Large intestine (tissue), 3 donors: ENCODE data around the gene EFHD2. TPM values are rescaled to one million over a fixed set of nuclear protein-coding genes. Genes with fewer than 3 reads are reported as not detected.
"Not testable (repeated sequence)": the region's sequence is repeated elsewhere in the genome, so short reads cannot be mapped to it uniquely, and the experiment has no call there.

ENCODE experiments used
- DNase-seq, 2 donors: peaks; one replicate each; pipeline versions ENCODE4 v3.0.0 to v3.0.0-alpha.2; 2013
- H3K27ac ChIP-seq: one replicate; pipeline ENCODE4 v1.5.1; 2013; ENCODE audit warnings: low read length
- H3K27me3 ChIP-seq: 2 replicates; pipeline ENCODE4 v1.6.1; 2013; ENCODE audit warnings: low read length; ENCODE audit not compliant: control insufficient read depth, insufficient read depth
- H3K36me3 ChIP-seq: 2 replicates; pipeline ENCODE4 v1.6.1; 2013; ENCODE audit warnings: low read length; ENCODE audit not compliant: control insufficient read depth, insufficient read depth
- H3K4me1 ChIP-seq: one replicate; pipeline ENCODE4 v1.6.1; 2013; ENCODE audit warnings: low read length; ENCODE audit not compliant: control insufficient read depth, insufficient read depth
- H3K4me3 ChIP-seq: one replicate; pipeline ENCODE4 v1.5.1; 2013; ENCODE audit warnings: low read length
- H3K9me3 ChIP-seq: one replicate; pipeline ENCODE4 v1.6.1; 2013; ENCODE audit warnings: mild to moderate bottlenecking, low read depth, low read length, moderate library complexity; ENCODE audit not compliant: control insufficient read depth
- WGBS: methylation state at CpG from one replicate; pipeline ENCODE4 v1.1.5; 2013; ENCODE audit warnings: low lambda C conversion rate; ENCODE audit not compliant: insufficient coverage; 5-methylcytosine and 5-hydroxymethylcytosine counted together
- polyA plus RNA-seq: library from polyadenylated mRNA; unstranded; fragments of 120-200 nt; gene quantifications from one replicate; pipeline ENCODE4 v1.2.1, GENCODE V29; 2013

Gene EFHD2
- polyA plus RNA-seq, 1 donor: 57.2 TPM

DNA sequence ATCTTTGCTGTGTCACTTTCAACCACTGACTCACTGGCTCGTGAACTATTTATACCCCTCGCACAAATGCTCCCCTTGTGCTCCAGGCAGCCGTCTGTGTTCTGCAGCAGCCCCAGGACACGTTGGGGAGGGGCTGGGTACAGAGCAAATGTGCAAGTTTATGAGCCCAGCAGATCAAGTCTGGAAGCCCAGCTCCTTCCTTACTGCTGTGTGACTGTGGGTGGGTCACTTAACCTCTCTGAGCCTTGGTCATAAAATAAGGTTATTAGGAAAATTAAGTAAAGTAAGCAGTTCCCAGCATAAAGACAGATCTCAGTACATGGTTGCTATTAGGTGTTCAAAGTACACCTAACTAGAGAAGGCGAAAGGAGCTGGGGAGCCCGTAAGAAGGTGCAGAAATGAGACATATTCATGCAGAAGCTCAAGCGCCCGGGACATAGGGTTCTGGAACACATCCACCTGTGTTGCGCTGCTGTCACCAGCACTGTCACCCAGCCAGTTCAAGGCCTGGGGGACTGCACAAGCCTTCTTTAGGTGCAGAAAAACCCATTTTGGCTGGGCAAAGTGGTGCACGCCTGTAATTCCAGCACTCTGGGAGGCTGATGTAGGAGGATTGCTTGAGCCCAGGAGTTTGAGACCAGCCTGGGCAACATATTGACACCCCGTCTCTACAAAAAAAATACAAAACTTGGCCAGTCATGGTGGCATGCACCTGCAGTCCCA lies 13.8 kb downstream of the EFHD2 start:
- Histone ChIP-seq H3K36me3 (peaks cover 36% of the 10 kb centered on the region), H3K27me3 (no peaks in the 10 kb centered on the region), H3K4me1 (peaks cover 63% of the 10 kb centered on the region), H3K4me3 (no peak overlapping the region), H3K9me3 (peaks cover 4% of the 10 kb centered on the region), H3K27ac (peak overlapping the region; percentile 87)
- DNase-seq: no peak
- WGBS: no CpG with 5 or more reads among the region's 11 CpGs

DNA sequence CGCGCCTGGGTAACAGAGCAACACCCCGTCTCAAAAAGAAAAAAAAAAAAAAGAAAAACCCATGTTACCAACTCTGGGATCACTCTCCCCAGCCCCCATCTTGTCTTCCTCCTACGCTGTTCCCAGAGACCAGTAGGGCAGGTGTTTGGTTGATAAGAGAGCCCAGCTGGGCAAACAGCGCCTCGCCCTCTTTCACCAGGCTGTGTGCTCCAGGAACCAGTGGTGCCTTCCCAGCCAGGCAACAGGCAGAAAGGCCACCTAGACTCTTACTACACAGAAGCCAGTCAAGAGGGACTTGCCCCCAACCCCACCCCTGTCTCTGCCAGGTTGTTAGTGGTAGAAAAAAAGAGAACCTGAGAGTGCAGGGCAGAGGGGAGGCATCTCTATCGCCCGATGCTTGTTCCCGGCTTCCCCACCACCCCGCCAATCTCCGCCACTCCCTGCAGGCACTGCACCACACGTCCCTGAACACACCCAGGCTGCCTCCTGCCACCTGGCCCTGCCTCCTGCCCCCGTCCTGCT lies 14.5 kb downstream of the EFHD2 start:
- H3K27ac ChIP-seq: peak overlapping the region; percentile 87
- no peaks in the 10 kb centered on the region for H3K27me3 ChIP-seq
- peaks cover 41% of the 10 kb centered on the region for H3K36me3 ChIP-seq
- peaks cover 63% of the 10 kb centered on the region for H3K4me1 ChIP-seq
- peaks cover 4% of the 10 kb centered on the region for H3K9me3 ChIP-seq
- H3K4me3 ChIP-seq: no peak overlapping the region
- DNase-seq: peak; percentile 88 to 96
- 20% methylated on average over 1 of the region's 13 CpGs for WGBS

DNA sequence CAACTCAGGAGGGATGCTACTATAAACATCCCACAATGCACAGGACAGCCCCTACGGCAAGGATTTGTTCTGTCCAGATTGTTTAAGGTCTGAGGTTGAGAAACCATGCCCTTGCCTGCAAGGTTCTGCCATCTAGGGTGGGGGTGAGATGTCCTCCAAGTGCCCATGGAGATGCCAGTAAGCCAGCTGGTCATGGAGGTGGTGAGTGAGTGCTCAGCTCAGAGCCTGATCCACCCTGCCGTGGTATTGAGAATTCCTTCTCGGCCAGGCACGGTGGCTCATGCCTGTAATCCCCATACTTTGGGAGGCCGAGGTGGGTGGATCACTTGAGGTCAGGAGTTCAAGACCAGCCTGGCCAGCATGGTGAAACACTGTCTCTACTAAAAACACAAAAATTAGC lies 15.3 kb downstream of the EFHD2 start:
- Histone ChIP-seq H3K4me1 (peaks cover 63% of the 10 kb centered on the region), H3K27ac (peak overlapping the region; percentile 87), H3K4me3 (no peak overlapping the region), H3K9me3 (peaks cover 4% of the 10 kb centered on the region), H3K27me3 (no peaks in the 10 kb centered on the region), H3K36me3 (peaks cover 49% of the 10 kb centered on the region)
- no peak for DNase-seq
- no CpG with 5 or more reads among the region's 5 CpGs for WGBS

DNA sequence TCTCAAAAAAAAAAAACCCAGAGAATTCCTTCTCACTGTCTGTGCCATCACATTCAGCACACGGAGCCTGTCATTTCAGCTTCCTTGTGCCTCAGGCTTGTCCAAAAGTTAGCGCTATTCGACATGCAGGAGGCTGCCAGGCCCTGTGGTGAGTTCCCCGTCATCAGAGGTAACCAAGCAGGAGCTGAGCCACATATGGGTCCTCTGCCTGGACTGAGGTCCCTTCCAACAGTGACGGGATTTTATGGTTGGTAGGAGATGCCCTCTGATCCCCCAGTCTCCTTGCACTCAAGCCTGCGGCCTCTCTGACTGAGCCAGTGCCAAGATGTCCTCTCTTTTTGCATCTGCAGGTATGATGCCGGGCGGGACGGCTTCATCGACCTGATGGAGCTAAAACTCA lies 15.8 kb downstream of the EFHD2 start:
- peaks cover 4% of the 10 kb centered on the region for H3K9me3 ChIP-seq
- H3K4me3 ChIP-seq: no peak overlapping the region
- no peak for DNase-seq
- peak overlapping the region; percentile 87 for H3K27ac ChIP-seq
- WGBS: no CpG with 5 or more reads among the region's 10 CpGs
- H3K36me3 ChIP-seq: peaks cover 49% of the 10 kb centered on the region
- no peaks in the 10 kb centered on the region for H3K27me3 ChIP-seq
- H3K4me1 ChIP-seq: peaks cover 63% of the 10 kb centered on the region

DNA sequence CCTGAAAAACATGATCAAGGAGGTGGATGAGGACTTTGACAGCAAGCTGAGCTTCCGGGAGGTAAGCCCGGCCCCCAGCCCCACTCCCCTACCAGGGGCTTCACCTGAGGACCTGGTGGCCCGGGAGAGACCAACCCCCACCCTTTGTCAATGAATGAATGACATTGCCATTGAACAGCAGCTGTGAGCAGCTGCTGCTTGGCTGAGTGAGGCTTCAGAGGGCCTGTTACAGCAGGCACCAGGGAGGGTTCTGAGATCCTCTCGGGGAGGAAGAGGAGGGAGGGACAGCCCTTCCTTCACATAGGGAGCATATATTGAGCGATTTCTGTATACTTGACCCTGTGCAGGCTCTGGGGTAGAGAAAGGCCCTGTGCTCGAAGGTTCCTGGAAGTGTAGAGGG lies 16.3 kb downstream of the EFHD2 start:
- peaks cover 3% of the 10 kb centered on the region for H3K9me3 ChIP-seq
- no CpG with 5 or more reads among the region's 6 CpGs for WGBS
- H3K27ac ChIP-seq: peak overlapping the region; percentile 87
- H3K36me3 ChIP-seq: peaks cover 49% of the 10 kb centered on the region
- H3K27me3 ChIP-seq: no peaks in the 10 kb centered on the region
- no peak for DNase-seq
- no peak overlapping the region for H3K4me3 ChIP-seq
- peaks cover 62% of the 10 kb centered on the region for H3K4me1 ChIP-seq

DNA sequence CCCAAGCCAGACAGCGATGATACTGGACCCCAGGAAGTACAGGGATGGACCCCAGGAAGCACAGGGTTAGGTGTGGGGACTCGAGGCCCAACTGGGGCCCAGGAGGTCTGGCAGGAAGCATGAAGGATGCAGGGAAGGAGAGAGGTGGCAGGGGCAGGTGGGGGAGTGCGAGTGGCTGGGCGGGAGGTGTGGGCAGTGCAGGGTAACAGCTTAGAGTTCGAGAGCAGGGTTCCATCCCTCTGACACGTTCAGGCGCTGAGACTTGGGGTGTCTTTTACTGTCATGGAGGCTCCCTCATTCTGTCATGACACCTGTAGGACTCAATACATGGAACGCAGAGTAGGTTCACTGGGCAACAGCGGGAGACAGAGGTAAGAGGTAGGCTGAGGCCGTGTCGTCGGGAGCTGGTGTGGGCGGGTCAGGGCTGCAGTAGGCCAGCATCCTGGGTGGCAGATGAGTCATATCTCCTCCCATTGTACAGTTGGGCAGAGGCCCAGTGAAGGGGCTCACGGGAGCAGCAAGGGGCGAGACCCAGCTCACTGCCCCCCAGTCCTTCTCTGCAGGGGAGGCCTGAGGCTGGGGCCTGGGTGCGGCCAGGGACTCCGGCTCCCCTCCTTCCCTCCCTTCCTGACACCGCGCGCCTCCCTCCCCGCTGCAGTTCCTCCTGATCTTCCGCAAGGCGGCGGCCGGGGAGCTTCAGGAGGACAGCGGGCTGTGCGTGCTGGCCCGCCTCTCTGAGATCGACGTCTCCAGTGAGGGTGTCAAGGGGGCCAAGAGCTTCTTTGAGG lies 17.0 kb downstream of the EFHD2 start:
- H3K36me3 ChIP-seq: peaks cover 46% of the 10 kb centered on the region
- no peaks in the 10 kb centered on the region for H3K9me3 ChIP-seq
- no CpG with 5 or more reads among the region's 30 CpGs for WGBS
- H3K27me3 ChIP-seq: no peaks in the 10 kb centered on the region
- H3K4me1 ChIP-seq: peaks cover 58% of the 10 kb centered on the region
- H3K4me3 ChIP-seq: no peak overlapping the region
- H3K27ac ChIP-seq: peak overlapping the region; percentile 32
- peak in 1 of 2 donors; percentile 58 for DNase-seq

DNA sequence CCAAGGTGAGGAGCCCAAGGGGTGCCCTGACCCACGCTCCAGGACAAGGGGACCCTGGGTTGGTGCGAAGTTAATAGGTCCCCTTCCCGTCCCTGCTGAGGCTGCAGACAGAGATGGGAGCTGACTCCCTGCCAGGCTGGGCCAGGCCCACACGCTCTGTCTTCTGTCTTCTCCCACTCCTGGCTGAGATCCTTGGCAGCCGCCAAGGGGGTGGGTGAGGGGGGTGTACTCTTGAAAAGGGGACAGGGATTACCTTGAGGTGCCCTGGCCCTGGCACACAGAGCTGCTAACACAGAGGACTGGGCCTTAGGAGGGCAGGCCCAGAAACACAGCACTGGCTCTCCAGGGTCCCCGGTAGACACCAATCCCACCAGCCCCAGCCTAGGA lies 17.6 kb downstream of the EFHD2 start:
- Histone ChIP-seq H3K27ac (peak overlapping the region; percentile 32), H3K4me3 (no peak overlapping the region), H3K27me3 (no peaks in the 10 kb centered on the region), H3K36me3 (peaks cover 46% of the 10 kb centered on the region), H3K4me1 (peaks cover 60% of the 10 kb centered on the region), H3K9me3 (no peaks in the 10 kb centered on the region)
- DNase-seq: no peak
- WGBS: no CpG with 5 or more reads among the region's 6 CpGs

DNA sequence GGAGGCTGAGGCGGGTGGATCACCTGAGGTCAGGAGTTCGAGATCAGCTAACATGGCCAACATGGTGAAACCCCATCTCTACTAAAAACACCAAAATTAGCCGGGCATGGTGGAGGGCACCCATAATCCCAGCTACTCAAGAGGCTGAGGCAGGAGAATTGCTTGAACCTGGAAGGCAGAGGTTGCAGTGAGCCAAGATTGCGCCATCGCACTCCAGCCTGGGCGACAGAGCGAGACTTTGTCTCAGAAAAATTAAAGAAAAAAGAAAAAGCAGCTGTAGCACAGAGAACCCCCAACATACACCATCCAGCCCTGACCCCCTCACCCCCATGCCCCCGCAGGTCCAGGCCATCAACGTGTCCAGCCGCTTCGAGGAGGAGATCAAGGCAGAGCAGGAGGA lies 18.6 kb downstream of the EFHD2 start:
- H3K4me3 ChIP-seq, H3K27me3 ChIP-seq, H3K27ac ChIP-seq, DNase-seq, H3K9me3 ChIP-seq: not testable (repeated sequence)
- WGBS: no CpG with 5 or more reads among the region's 11 CpGs
- H3K36me3 ChIP-seq: peaks cover 43% of the 10 kb centered on the region
- H3K4me1 ChIP-seq: peaks cover 62% of the 10 kb centered on the region

DNA sequence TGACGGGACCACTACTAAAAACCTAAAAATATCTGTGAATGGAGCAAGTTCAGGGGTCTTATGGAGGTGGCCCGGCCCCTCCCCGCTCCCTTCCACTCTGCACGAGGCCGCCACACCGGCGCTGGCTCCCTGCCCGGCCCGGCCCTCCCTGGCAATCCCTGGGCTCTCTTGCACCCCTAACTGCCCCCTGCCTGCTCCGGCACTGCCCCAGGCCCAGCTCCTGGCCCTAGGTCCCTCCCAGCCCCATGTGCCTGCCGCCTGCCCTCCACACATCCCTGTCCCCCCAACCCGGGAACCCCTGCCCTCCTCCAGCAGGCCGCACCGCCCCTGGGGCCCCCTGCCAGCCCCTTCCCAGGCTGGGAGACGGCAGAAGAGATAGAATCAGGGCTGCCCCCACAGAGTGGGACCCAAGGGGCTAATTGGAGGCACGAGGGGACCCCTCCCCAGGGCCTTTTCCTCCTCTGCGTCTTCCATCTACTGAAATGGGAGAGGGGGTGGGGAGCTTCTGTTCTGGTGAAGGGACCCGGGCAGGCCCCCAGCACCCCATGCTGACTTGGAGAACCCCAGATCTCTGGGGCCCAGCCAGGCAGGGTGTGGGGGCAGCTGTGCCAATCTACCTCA lies 19.2 kb downstream of the EFHD2 start:
- H3K27ac ChIP-seq: no peak overlapping the region
- DNase-seq: no peak
- H3K4me1 ChIP-seq: peaks cover 55% of the 10 kb centered on the region
- no peaks in the 10 kb centered on the region for H3K27me3 ChIP-seq
- H3K9me3 ChIP-seq: no peaks in the 10 kb centered on the region
- WGBS: no CpG with 5 or more reads among the region's 18 CpGs
- H3K4me3 ChIP-seq: no peak overlapping the region
- H3K36me3 ChIP-seq: peaks cover 42% of the 10 kb centered on the region

DNA sequence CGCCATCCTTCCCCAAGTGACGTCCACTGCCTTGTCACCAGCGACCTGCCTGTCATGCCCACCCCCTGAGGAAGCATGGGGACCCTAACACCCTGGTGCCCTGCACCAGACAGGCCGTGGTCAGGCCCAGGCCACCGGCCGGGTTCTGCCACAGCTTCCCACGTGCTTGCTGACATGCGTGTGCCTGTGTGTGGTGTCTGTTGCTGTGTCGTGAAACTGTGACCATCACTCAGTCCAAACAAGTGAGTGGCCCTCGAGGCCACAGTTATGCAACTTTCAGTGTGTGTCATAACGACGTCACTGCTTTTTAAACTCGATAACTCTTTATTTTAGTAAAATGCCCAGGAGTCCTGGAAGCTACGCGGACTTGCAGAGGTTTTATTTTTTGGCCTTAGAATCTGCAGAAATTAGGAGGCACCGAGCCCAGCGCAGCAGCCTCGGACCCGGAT lies 20.0 kb downstream of the EFHD2 start:
- DNase-seq: no peak
- Histone ChIP-seq H3K4me1 (peaks cover 50% of the 10 kb centered on the region), H3K36me3 (peaks cover 42% of the 10 kb centered on the region), H3K4me3 (no peak overlapping the region), H3K9me3 (no peaks in the 10 kb centered on the region), H3K27ac (no peak overlapping the region), H3K27me3 (no peaks in the 10 kb centered on the region)
- 100% methylated on average over 4 of the region's 19 CpGs for WGBS
